ELR (cell line): Measurements from ENCODE around the gene FXYD6.

Experiments used
- DNase-seq: peaks from one replicate; pipeline ENCODE4 v3.0.0-alpha.2; 2015; ENCODE audit warnings: low read depth

FXYD6 gene

GRCh38 chr11:117910525-117910924 lies 34.1 kb upstream of the FXYD6 start:
- no peak for DNase-seq

GRCh38 chr11:117909611-117910382 lies 33.3 kb upstream of the FXYD6 start:
- no peak for DNase-seq

DNA sequence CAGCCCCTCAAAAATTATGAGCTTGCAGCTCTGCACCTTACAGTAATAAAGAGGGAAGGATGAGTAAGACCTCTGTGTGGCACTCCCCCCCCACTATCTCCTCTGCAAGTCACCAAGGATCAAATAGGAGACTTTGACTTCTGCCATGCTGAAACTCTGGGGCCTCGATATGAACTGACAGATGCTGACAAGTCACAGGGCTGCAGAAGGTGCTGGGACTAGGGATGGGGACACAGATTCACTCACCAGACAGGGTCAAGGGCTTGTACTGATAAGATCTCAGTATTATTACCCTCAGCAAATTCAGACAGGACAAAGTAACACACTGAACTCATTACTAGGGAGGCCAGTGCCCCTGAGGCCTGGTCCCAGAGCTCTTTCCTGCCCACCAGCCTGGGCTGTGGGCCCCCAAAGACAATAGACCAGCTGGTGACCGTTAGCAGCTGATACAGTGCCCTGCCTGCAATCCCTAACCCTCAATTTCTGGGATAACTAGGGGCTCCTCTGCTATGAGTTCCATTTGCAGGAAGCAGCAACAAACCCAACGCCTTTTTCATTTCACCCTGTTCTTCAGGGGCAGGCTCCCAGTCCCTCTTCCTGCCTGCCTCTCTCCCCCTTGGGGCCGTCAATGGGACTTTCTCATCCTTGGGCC lies 32.6 kb upstream of the FXYD6 start:
- DNase-seq: no peak

- no peak for DNase-seq
Observed at GRCh38 chr11:117908109-117908895, 31.8 kb upstream of the FXYD6 start.

DNA sequence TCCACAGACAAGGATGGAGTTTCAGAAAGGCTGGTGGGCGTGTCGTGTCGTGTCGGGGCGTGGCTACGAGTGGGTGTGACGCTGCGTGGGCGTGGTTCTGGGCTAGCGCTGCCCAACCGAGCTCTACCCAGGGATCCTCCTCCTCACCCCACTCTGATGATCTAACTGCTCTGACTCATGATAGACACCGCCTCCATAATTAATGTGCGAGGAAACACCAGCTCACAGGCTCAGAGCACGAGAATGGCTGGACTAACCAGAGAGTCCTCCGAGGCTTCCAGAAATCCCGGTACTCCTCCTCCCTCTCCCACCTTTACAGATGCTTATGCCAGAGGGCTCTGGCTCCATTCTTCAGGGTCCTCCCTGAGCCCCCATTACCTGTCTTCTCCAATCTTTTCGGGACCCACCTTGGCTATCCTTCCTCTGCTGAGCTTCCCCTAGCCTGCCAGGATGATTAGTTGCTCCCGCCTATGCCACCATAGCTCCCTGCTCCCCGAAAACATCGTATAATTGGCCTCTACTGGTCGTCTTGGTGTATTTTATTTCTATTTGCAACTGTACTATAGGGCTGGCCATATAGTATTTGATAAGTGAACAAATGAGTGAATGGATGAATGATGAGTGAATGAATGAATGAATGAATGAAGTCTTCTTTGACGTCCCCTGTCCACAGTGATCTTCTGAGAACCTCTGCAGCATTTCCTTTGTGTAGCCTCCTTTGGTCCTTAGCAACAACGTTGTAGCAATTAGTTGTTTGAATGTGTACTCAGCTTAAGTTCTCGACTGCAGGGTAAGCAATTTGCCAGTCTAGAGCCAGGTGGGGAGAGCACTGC lies 31.0 kb upstream of the FXYD6 start:
- peak; percentile 85 for DNase-seq

- DNase-seq: no peak
Observed at GRCh38 chr11:117906710-117907109, 30.3 kb upstream of the FXYD6 start.

- no peak for DNase-seq
Observed at GRCh38 chr11:117906126-117906525, 29.7 kb upstream of the FXYD6 start.

DNA sequence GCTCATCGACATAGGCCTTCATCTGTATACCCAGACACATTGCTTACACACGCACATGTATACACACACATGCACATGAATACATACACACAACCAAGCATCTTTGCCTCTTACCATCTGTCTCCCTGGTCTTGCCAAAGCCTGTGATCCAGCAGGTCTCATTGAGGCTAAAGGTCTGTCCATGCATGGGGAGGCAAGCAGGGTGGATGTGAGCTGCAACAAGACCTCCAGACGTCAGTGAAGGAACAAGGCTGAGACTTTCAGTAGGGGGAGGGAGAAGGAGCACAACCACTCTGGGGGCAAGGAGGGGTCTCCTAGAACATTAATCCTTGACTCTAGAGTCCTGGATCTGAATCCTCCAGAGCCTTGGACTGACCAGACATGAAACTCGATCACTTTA lies 29.1 kb upstream of the FXYD6 start:
- DNase-seq: no peak

DNA sequence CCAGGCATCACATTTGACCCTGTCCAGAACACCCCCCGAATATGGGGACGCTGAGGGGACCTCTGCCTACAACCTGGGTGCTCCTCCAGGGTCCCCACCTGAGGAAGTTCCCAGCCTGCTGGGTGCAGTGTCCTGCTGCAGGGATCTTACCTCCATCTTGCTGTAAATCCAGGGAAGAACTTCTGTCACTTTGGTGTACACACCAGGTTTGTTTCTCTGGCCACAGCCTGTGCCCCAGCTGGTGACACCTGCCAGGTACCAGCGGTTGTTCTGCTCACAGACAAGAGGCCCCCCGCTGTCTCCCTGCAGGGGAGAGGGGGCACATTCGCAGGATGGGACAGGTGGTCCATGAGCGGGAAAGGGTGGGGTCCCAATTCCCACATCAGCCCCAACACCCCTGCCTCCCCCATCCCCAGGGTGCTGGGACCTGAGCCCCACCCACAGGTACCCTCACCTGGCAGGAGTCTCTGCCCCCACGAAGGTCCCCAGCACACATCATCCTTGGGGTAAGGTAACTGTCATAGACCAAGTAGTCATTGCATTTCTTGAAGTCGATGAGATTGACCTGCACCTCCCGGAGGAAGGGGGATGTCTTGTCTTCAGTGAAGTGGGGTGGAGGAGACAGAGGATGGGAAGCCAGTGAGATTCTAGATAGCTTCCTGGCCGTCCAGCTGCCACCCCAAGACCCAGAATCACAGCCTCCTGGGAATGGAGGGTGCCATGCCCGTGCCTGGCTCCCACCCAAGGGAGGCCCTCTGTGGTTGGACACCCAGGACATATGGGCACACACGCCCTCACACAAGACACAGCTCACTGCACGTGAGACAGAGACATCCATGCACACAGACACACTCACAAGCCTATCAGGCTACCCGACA lies 27.3 kb upstream of the FXYD6 start:
- no peak for DNase-seq

DNA sequence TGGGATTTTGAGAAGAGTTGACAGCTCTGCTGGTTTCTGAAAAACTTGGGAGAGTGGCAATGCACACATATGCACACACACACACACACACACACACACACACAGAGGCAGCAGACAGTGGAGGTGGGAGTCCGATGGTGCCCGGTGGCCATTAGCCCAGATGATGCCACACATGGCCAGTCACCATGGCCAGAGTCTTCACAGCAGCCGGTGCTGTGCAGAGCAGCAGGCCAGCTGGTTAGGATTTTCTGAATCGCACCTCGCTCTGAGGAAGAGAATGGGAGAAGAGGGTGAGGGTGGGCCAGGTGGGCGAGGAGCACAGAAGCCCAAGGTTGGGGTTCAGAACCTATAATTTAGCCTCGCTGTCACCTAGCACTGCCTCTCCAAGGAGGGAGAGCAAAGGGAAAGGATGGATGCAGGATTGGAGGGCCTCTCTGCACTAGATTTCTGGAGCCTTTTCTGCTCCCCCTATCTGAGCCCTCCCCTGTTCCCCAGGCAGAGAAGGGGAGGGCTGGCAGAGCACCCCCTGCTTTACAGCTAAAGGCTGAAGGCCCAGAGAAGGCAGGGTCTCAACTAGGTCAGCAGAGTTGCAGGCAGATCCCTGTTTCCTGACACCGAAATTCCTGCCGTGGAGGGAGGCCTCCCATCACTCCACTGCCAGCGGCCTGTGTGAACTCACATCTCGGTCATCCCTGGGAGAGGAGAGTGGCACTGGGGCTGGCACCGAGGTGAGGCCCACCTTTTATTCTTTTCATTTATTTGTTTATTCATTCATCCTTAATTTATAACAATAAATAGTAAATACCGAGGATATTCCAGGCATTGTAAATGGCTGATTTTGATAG lies 25.8 kb upstream of the FXYD6 start:
- DNase-seq: no peak

DNA sequence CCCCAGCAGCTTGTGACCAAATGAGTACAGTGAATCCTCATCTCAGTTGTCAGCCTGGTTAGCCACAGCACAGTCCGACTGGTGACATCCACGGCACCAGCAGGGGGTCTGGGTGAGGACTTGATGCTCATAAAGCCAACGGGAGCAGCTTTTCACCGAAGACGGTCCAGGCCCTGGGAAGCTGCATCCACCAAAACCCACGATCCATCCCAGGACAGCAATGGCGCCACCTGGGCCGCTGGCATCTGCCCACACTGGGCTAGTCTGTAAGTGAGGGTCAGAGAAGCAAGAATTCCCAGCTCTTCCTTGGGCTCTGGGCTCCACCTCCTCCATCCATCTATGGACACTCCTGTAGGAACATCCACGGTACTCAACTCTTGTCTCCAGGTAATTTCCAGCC lies 25.1 kb upstream of the FXYD6 start:
- no peak for DNase-seq

DNA sequence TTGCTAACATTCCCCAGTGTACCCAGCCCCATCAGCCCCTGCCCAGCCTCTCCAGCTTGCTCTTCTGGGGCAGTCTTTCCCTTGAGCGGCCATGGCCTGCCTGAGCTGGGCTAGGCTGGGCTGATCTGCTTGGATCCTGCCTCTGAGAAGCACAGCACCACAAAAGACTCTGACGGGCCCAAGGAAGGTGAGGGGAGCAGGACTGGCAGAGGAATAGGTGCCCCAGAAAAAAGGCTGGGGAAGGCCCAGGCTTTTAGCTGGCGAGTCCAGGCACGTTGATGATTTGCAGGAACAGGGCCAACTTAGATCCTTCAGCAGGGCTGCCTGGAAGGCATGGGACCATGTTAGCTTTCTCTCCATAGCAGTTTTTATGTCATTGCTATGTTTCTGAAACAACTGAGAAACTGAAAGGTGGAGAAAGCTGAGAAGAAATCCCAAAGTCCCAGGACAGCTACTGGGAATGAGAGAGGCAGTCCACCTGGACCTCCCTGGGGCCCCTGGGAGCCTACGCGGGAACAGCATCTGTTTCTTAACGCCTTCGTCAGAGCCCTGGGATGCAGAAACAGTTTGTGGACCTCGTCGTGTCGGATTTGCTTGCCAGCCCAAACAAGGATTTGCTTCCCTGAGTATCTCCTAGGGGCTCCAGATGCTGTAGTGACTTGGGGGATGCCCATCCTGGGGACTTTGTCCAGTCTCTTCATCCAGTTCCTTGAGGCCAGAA lies 24.4 kb upstream of the FXYD6 start:
- no peak for DNase-seq

GRCh38 chr11:117900121-117900648 lies 23.7 kb upstream of the FXYD6 start:
- DNase-seq: no peak

GRCh38 chr11:117898059-117898458 lies 21.6 kb upstream of the FXYD6 start:
- no peak for DNase-seq

GRCh38 chr11:117892651-117893050 lies 16.2 kb upstream of the FXYD6 start:
- no peak for DNase-seq

DNA sequence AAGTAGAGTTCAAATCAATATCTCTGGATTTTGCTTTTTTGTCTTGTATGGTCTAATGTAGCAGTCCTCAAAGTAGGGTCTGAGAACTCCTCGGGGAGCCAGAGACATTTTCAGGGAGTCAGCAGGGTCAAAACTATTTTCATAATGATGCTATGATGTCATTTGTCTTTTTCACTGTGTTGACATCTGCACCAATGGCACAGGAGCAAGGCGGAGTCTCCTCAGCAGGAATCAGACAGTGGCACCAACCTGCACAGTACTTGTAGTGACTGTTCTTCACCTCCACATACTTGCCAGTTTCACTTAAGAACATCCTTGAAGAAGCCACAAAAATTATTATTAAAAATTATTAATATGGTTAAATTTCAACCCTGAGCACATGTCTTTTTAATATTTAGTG lies 14.9 kb upstream of the FXYD6 start:
- DNase-seq: no peak

GRCh38 chr11:117888139-117888566 lies 11.7 kb upstream of the FXYD6 start:
- no peak for DNase-seq

GRCh38 chr11:117887431-117888138 lies 11.1 kb upstream of the FXYD6 start:
- DNase-seq: no peak

GRCh38 chr11:117885777-117886176 lies 9.3 kb upstream of the FXYD6 start:
- no peak for DNase-seq
